HG03097 (cell line): ENCODE measurements around the gene TYR.
"Not testable (repeated sequence)": the region's sequence is repeated elsewhere in the genome, so short reads cannot be mapped to it uniquely, and the experiment has no call there.

Source experiments
- ATAC-seq: cut with Tn5 transposase; IDR thresholded peaks from one replicate; pipeline ENCODE4 v1.9.1; 2021; ENCODE audit not compliant: unreplicated experiment, low FRiP score

The TYR gene

GRCh38 chr11:89342880-89343572 is 165.4 kb downstream of the TYR start:
- not testable (repeated sequence) for ATAC-seq
